Activated T-helper 17 cell treated with anti-CD3 and anti-CD28 coated beads, Interleukin-2, amount 50 U/mL, for 72 hours (primary cell): Measurements from ENCODE around the gene HOXD10. TPM values are rescaled to one million over a fixed set of nuclear protein-coding genes. Genes with fewer than 3 reads are reported as not detected.

Experiments used
- ATAC-seq: fragments of 150-1000 bp; cut with Tn5 transposase; replicated peaks from 2 replicates; pipeline ENCODE4 v1.10.0; 2021; ENCODE audit warnings: mild to moderate bottlenecking, moderate library complexity
- H3K27ac Mint-ChIP-seq: one replicate; pipeline ENCODE4 v1.8.0; 2022; ENCODE audit warnings: mixed read lengths
- H3K27me3 Mint-ChIP-seq: one replicate; pipeline ENCODE4 v1.8.0; 2022; ENCODE audit warnings: mixed read lengths
- H3K36me3 Mint-ChIP-seq: one replicate; pipeline ENCODE4 v1.8.0; 2022; ENCODE audit warnings: low read depth, mild to moderate bottlenecking, mixed read lengths
- H3K4me1 Mint-ChIP-seq: one replicate; pipeline ENCODE4 v1.8.0; 2022; ENCODE audit warnings: mixed read lengths
- H3K4me3 Mint-ChIP-seq: one replicate; pipeline ENCODE4 v1.8.0; 2022; ENCODE audit warnings: mild to moderate bottlenecking, mixed read lengths
- H3K9me3 Mint-ChIP-seq: one replicate; pipeline ENCODE4 v1.8.0; 2022; ENCODE audit warnings: mixed read lengths
- total RNA-seq, 2 donors: library from RNA; stranded (reverse); gene quantifications; one replicate each; pipeline ENCODE4 v1.2.3, GENCODE V29; 2022

HOXD10 gene
- total RNA-seq, 2 donors from 2014 or later: not detected

GRCh38 chr2:176079831-176080539, 36.6 kb upstream of the HOXD10 start:
- Mint-ChIP-seq H3K4me1 (no peaks in the 10 kb centered on the region), H3K36me3 (peaks cover 38% of the 10 kb centered on the region), H3K27ac (no peak overlapping the region), H3K27me3 (peaks cover 65% of the 10 kb centered on the region), H3K9me3 (peaks cover 7% of the 10 kb centered on the region), H3K4me3 (peak overlapping the region; percentile 38)
- ATAC-seq: no peak

- H3K9me3 Mint-ChIP-seq: peaks cover 5% of the 10 kb centered on the region
- H3K27me3 Mint-ChIP-seq: peaks cover 60% of the 10 kb centered on the region
- ATAC-seq: no peak
- peaks cover 38% of the 10 kb centered on the region for H3K36me3 Mint-ChIP-seq
- no peak overlapping the region for H3K27ac Mint-ChIP-seq
- H3K4me3 Mint-ChIP-seq: peak overlapping the region; percentile 26
- no peaks in the 10 kb centered on the region for H3K4me1 Mint-ChIP-seq
Measured at GRCh38 chr2:176080540-176081375, 35.8 kb upstream of the HOXD10 start.

GRCh38 chr2:176081376-176081836, 35.2 kb upstream of the HOXD10 start:
- H3K9me3 Mint-ChIP-seq: peaks cover 4% of the 10 kb centered on the region
- ATAC-seq: no peak
- peak overlapping the region; percentile 26 for H3K4me3 Mint-ChIP-seq
- H3K27ac Mint-ChIP-seq: no peak overlapping the region
- peaks cover 55% of the 10 kb centered on the region for H3K27me3 Mint-ChIP-seq
- peaks cover 39% of the 10 kb centered on the region for H3K36me3 Mint-ChIP-seq
- no peaks in the 10 kb centered on the region for H3K4me1 Mint-ChIP-seq

- no peaks in the 10 kb centered on the region for H3K4me1 Mint-ChIP-seq
- H3K27me3 Mint-ChIP-seq: peaks cover 58% of the 10 kb centered on the region
- H3K36me3 Mint-ChIP-seq: peaks cover 45% of the 10 kb centered on the region
- H3K27ac Mint-ChIP-seq: no peak overlapping the region
- no peak overlapping the region for H3K4me3 Mint-ChIP-seq
- no peak for ATAC-seq
- H3K9me3 Mint-ChIP-seq: peaks cover 4% of the 10 kb centered on the region
Measured at GRCh38 chr2:176081837-176082524, 34.6 kb upstream of the HOXD10 start.

- Mint-ChIP-seq H3K27ac (no peak overlapping the region), H3K27me3 (peaks cover 60% of the 10 kb centered on the region), H3K9me3 (peaks cover 4% of the 10 kb centered on the region), H3K4me3 (no peak overlapping the region), H3K36me3 (peaks cover 45% of the 10 kb centered on the region), H3K4me1 (no peaks in the 10 kb centered on the region)
- ATAC-seq: no peak
Measured at GRCh38 chr2:176082525-176082823, 34.1 kb upstream of the HOXD10 start.

GRCh38 chr2:176082824-176083751, 33.5 kb upstream of the HOXD10 start:
- no peaks in the 10 kb centered on the region for H3K4me1 Mint-ChIP-seq
- ATAC-seq: no peak
- H3K27ac Mint-ChIP-seq: no peak overlapping the region
- H3K9me3 Mint-ChIP-seq: peaks cover 4% of the 10 kb centered on the region
- H3K27me3 Mint-ChIP-seq: peaks cover 60% of the 10 kb centered on the region
- H3K4me3 Mint-ChIP-seq: no peak overlapping the region
- peaks cover 45% of the 10 kb centered on the region for H3K36me3 Mint-ChIP-seq

- Mint-ChIP-seq H3K27ac (no peak within 1 kb of the TSS), H3K4me1 (no peaks in the 10 kb centered on the region)
- ATAC-seq: no peak
Measured at GRCh38 chr2:176083796-176084261, 32.7 kb upstream of the HOXD10 start, which contains the start of gene EVX2. TSS of gene EVX2 (minus strand) at chr2:176083962. CDS start at chr2:176083776, 186 bp downstream.

GRCh38 chr2:176084611-176085119, 31.9 kb upstream of the HOXD10 start:
- Mint-ChIP-seq H3K4me1 (no peaks in the 10 kb centered on the region), H3K4me3 (no peak overlapping the region), H3K27ac (no peak overlapping the region), H3K27me3 (peaks cover 54% of the 10 kb centered on the region), H3K9me3 (no peaks in the 10 kb centered on the region), H3K36me3 (peaks cover 31% of the 10 kb centered on the region)
- ATAC-seq: no peak

More at GRCh38 chr2:176083796-176084261, 32.7 kb upstream of the HOXD10 start, which contains the start of gene EVX2:
- H3K4me3 Mint-ChIP-seq: no peak within 1 kb of the TSS
- H3K27me3 Mint-ChIP-seq: peaks cover 57% of the 10 kb centered on the region
- H3K9me3 Mint-ChIP-seq: no peaks in the 10 kb centered on the region
- peaks cover 40% of the 10 kb centered on the region for H3K36me3 Mint-ChIP-seq

- H3K36me3 Mint-ChIP-seq: peaks cover 31% of the 10 kb centered on the region
- no peak for ATAC-seq
- H3K4me3 Mint-ChIP-seq: no peak overlapping the region
- H3K4me1 Mint-ChIP-seq: no peaks in the 10 kb centered on the region
- no peaks in the 10 kb centered on the region for H3K9me3 Mint-ChIP-seq
- H3K27me3 Mint-ChIP-seq: peaks cover 57% of the 10 kb centered on the region
- no peak overlapping the region for H3K27ac Mint-ChIP-seq
Measured at GRCh38 chr2:176085120-176085788, 31.3 kb upstream of the HOXD10 start.

- H3K4me3 Mint-ChIP-seq: no peak overlapping the region
- H3K36me3 Mint-ChIP-seq: peaks cover 29% of the 10 kb centered on the region
- no peak overlapping the region for H3K27ac Mint-ChIP-seq
- H3K27me3 Mint-ChIP-seq: peaks cover 60% of the 10 kb centered on the region
- H3K4me1 Mint-ChIP-seq: no peaks in the 10 kb centered on the region
- peaks cover 3% of the 10 kb centered on the region for H3K9me3 Mint-ChIP-seq
- no peak for ATAC-seq
Measured at GRCh38 chr2:176085861-176086771, 30.5 kb upstream of the HOXD10 start.

- Mint-ChIP-seq H3K36me3 (peaks cover 32% of the 10 kb centered on the region), H3K27me3 (peaks cover 61% of the 10 kb centered on the region), H3K27ac (no peak overlapping the region), H3K4me3 (no peak overlapping the region), H3K9me3 (peaks cover 5% of the 10 kb centered on the region), H3K4me1 (no peaks in the 10 kb centered on the region)
- ATAC-seq: no peak
Measured at GRCh38 chr2:176087330-176088047, 29.1 kb upstream of the HOXD10 start.
